ENCODE results near the gene IRF8. TPM values are rescaled to one million over a fixed set of nuclear protein-coding genes. Genes with fewer than 3 reads are reported as not detected.

IRF8 gene
- polyA plus RNA-seq, 1 of the 3 experiments (the other 2 are of a cell fraction), result not detected

GRCh38 chr16:85955566-85955965 lies 56.6 kb downstream of the IRF8 start:
- Histone ChIP-seq H3K4me3 (ENCODE audit: low read depth in 2 of 2, low read length in 1 of 2) (no peak overlapping the region), H4K20me1 (ENCODE audit: insufficient read depth) (no peaks in the 10 kb centered on the region), H3K27ac (ENCODE audit: low read depth in 2 of 2, low read length in 1 of 2) (no peak overlapping the region), H3K79me2 (ENCODE audit: insufficient read depth) (no peaks in the 10 kb centered on the region), H3K9ac (no peak overlapping the region), H3K9me3 (no peaks in the 10 kb centered on the region), H3K4me2 (no peak overlapping the region), H3F3A (replicated peaks; ENCODE audit: insufficient read depth) (no peaks in the 10 kb centered on the region), H3K9me2 (no peaks in the 10 kb centered on the region), H2AFZ (ENCODE audit: low read depth) (no peak overlapping the region), H3K27me3 (ENCODE audit: insufficient read depth) (peaks cover 90% of the 10 kb centered on the region), H3K36me3 (replicated peaks in 1 of 2; ENCODE audit: control insufficient read depth in 1 of 2, insufficient read depth in 2 of 2, low read length in 1 of 2) (no peaks in the 10 kb centered on the region), H3K4me1 (ENCODE audit: control insufficient read depth in 1 of 2, insufficient read depth in 2 of 2, low read depth in 1 of 2, low read length in 1 of 2) (no peaks in the 10 kb centered on the region)
- ChIA-PET POLR2A (no interaction called here), CTCF (interaction anchor here (1.6 kb wide), 1 partner anchor 134 kb away, joined by 4 read pairs; no protein-coding TSS in a partner anchor)
- TF ChIP-seq TAF1 (IDR thresholded peaks at IDR 0.05; ENCODE audit: borderline replicate concordance, low read depth, low read length) (no peak), EP300 (IDR thresholded peaks at IDR 0.05; ENCODE audit: borderline replicate concordance in 1 of 2, low read depth in 1 of 2, low read length in 1 of 2) (no peak), RFX5 (IDR thresholded peaks at IDR 0.05; ENCODE audit: low read length) (no peak), MEF2A (IDR thresholded peaks at IDR 0.05; ENCODE audit: borderline replicate concordance, low read depth) (no peak), RCOR1 (IDR thresholded peaks at IDR 0.05; ENCODE audit: low read length) (no peak), NFIC (IDR thresholded peaks at IDR 0.05; ENCODE audit: borderline replicate concordance) (no peak), IRF3 (IDR thresholded peaks at IDR 0.05; ENCODE audit: low read depth, low read length) (no peak), USF2 (IDR thresholded peaks at IDR 0.05; ENCODE audit: borderline replicate concordance, low read depth, low read length) (no peak), GABPA (IDR thresholded peaks at IDR 0.05; ENCODE audit: low read depth) (no peak), SMC3 (IDR thresholded peaks at IDR 0.05; ENCODE audit: low read depth, low read length) (no peak), ZBTB33 (IDR thresholded peaks at IDR 0.05; ENCODE audit: borderline replicate concordance, low read depth) (no peak)
- DNase-seq, result no peak
- 11% methylated on average over 11 of the region's 11 CpGs for WGBS (ENCODE audit: low lambda C conversion rate)

- no peaks in the 10 kb centered on the region for H3K9me2 ChIP-seq
- no peaks in the 10 kb centered on the region for H3F3A ChIP-seq (replicated peaks; ENCODE audit: insufficient read depth)
- WGBS (ENCODE audit: low lambda C conversion rate), result 27% methylated on average over 12 of the region's 15 CpGs
- H3K4me1 ChIP-seq (ENCODE audit: control insufficient read depth in 1 of 2, insufficient read depth in 2 of 2, low read depth in 1 of 2, low read length in 1 of 2), result no peaks in the 10 kb centered on the region
- H3K4me2 ChIP-seq, result no peak overlapping the region
- H3K27ac ChIP-seq (ENCODE audit: low read depth in 2 of 2, low read length in 1 of 2), result no peak overlapping the region
- no peaks in the 10 kb centered on the region for H3K79me2 ChIP-seq (ENCODE audit: insufficient read depth)
- DNase-seq, result no peak
- H3K4me3 ChIP-seq (ENCODE audit: low read depth in 2 of 2, low read length in 1 of 2), result no peak overlapping the region
- H2AFZ ChIP-seq (ENCODE audit: low read depth), result no peak overlapping the region
- no peaks in the 10 kb centered on the region for H3K36me3 ChIP-seq (replicated peaks in 1 of 2; ENCODE audit: control insufficient read depth in 1 of 2, insufficient read depth in 2 of 2, low read length in 1 of 2)
- no peaks in the 10 kb centered on the region for H3K9me3 ChIP-seq
- peaks cover 89% of the 10 kb centered on the region for H3K27me3 ChIP-seq (ENCODE audit: insufficient read depth)
- POLR2A ChIA-PET, result no interaction called here
- no peaks in the 10 kb centered on the region for H4K20me1 ChIP-seq (ENCODE audit: insufficient read depth)
- no peak overlapping the region for H3K9ac ChIP-seq
- CTCF ChIA-PET, result interaction anchor here (1.0 kb wide), 1 partner anchor 135 kb away, joined by 4 read pairs; no protein-coding TSS in a partner anchor
- TF ChIP-seq NFIC (IDR thresholded peaks at IDR 0.05; ENCODE audit: borderline replicate concordance), result no peak
These were observed 57.5 kb downstream of the IRF8 start for GRCh38 chr16:85956426-85956825.

All from SK-N-SH (cell line).